BLaER1 (cell line): ENCODE measurements around the gene RAB3A.
"Not testable (repeated sequence)": the region's sequence is repeated elsewhere in the genome, so short reads cannot be mapped to it uniquely, and the experiment has no call there.

ENCODE experiments used
- H3K27ac ChIP-seq: shearing (Covaris generic); formaldehyde crosslinking; 2 replicates; pipeline ENCODE4 v1.8.1; 2022
- H3K27me3 ChIP-seq: shearing (Covaris generic); formaldehyde crosslinking; 2 replicates; pipeline ENCODE4 v1.8.1; 2022
- H3K36me3 ChIP-seq: shearing (Covaris generic); formaldehyde crosslinking; 2 replicates; pipeline ENCODE4 v1.8.1; 2022
- H3K4me1 ChIP-seq: shearing (Covaris generic); formaldehyde crosslinking; 2 replicates; pipeline ENCODE4 v1.8.1; 2022
- H3K4me2 ChIP-seq: shearing (Covaris generic); formaldehyde crosslinking; 2 replicates; pipeline ENCODE4 v1.8.1; 2022
- H3K4me3 ChIP-seq: shearing (Covaris generic); formaldehyde crosslinking; 2 replicates; pipeline ENCODE4 v1.8.1; 2022
- H3K9ac ChIP-seq: shearing (Covaris generic); formaldehyde crosslinking; 2 replicates; pipeline ENCODE4 v1.8.1; 2022
- H3K9me3 ChIP-seq: shearing (Covaris generic); formaldehyde crosslinking; 2 replicates; pipeline ENCODE4 v1.8.1; 2022
- H4K20me1 ChIP-seq: shearing (Covaris generic); formaldehyde crosslinking; 2 replicates; pipeline ENCODE4 v1.8.1; 2022
- Cebpa-rat ChIP-seq: shearing (Covaris generic); IDR thresholded peaks from 2 replicates; pipeline ENCODE4 v1.8.1; 2022

The RAB3A gene

DNA sequence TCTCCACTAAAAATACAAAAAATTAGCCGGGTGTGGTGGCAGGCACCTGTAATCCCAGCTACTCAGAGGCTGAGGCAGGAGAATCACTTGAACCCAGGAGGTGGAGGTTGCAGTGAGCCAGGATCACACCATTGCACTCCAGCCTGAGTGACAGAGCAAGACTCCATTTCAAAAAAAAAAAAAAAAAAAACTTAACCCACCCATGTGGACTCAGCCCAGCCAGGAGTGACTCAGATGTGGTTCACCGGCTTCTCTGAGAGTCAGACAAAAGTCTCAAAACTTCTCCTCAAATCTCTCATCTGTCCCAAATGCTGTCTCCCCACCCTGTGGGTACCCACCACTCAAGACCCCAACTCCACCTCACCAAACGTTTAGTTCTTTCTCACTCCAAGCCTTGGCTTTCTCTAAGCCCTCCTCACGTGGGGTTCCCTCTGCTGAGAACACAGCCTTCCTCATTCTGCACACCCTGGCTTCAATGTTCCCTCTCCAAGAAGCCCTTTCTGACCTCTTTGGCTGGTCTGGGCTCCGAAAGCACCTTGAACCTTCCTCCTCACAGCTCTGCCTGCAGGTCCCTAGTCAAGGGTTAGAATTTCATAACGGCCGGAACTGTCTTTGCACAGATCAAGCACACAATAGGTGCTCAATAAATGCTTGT, 11.1 kb upstream of the RAB3A start:
- H3K9me3 ChIP-seq, result no peaks in the 10 kb centered on the region
- H3K36me3 ChIP-seq, result peaks cover 21% of the 10 kb centered on the region; the same call in 1 of the 2 replicates
- no peak overlapping the region for H3K4me2 ChIP-seq
- H4K20me1 ChIP-seq, result no peaks in the 10 kb centered on the region
- H3K27ac ChIP-seq, result no peak overlapping the region
- no peak for TF ChIP-seq Cebpa-rat
- no peak overlapping the region for H3K4me3 ChIP-seq
- peaks cover 6% of the 10 kb centered on the region; the same call in 1 of the 2 replicates for H3K4me1 ChIP-seq
- H3K9ac ChIP-seq, result no peak overlapping the region
- no peaks in the 10 kb centered on the region for H3K27me3 ChIP-seq

DNA sequence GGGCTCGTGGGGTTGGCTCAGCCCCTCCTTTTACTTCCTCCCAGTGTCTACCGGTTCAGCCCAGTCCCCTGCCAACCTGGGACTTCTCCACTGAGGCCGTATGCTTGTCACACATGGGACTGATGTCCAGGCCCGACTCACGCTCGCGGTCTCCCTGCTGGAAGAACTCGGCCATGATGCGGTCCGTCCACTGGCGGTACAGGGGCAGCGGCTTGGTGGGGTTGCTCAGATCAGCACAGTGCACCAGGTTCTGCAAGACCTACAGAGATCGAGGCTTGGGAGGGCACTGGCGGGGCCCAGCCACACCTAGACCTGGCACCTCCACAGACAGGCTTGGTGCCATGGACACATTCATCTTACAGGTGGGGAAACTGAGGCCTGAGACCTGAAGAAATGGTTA, 7.8 kb upstream of the RAB3A start:
- H3K9me3 ChIP-seq, result no peaks in the 10 kb centered on the region
- no peak overlapping the region for H3K27ac ChIP-seq
- H4K20me1 ChIP-seq, result no peaks in the 10 kb centered on the region
- no peak for TF ChIP-seq Cebpa-rat
- H3K36me3 ChIP-seq, result peaks cover 7% of the 10 kb centered on the region; the same call in 1 of the 2 replicates
- peaks cover 20% of the 10 kb centered on the region for H3K4me1 ChIP-seq
- H3K4me2 ChIP-seq, result no peak overlapping the region
- no peak overlapping the region for H3K4me3 ChIP-seq
- H3K27me3 ChIP-seq, result no peaks in the 10 kb centered on the region
- no peak overlapping the region for H3K9ac ChIP-seq

DNA sequence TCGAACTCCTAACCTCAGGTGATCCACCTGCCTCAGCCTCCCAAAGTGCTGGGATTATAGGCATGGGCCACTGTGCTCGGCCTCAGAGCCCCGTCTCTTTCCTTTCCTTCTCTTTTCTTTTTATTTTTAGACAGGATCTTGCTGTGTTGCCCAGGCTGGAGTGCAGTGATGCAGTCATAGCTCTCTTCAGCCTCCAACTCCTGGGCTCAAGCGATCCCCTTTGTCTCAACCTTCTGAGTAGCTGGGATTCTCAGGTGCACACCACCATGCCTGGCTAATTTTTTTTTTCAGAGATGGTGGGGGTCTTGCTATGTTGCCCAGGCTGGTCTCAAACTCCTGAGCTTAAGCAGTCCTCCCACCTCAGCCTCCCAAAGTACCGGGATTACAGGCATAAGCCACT, 6.1 kb upstream of the RAB3A start:
- not testable (repeated sequence) for H3K27me3 ChIP-seq, H3K4me2 ChIP-seq, H3K36me3 ChIP-seq, H3K4me3 ChIP-seq, H3K9ac ChIP-seq, H4K20me1 ChIP-seq, H3K9me3 ChIP-seq, H3K27ac ChIP-seq
- H3K4me1 ChIP-seq, result peaks cover 33% of the 10 kb centered on the region

DNA sequence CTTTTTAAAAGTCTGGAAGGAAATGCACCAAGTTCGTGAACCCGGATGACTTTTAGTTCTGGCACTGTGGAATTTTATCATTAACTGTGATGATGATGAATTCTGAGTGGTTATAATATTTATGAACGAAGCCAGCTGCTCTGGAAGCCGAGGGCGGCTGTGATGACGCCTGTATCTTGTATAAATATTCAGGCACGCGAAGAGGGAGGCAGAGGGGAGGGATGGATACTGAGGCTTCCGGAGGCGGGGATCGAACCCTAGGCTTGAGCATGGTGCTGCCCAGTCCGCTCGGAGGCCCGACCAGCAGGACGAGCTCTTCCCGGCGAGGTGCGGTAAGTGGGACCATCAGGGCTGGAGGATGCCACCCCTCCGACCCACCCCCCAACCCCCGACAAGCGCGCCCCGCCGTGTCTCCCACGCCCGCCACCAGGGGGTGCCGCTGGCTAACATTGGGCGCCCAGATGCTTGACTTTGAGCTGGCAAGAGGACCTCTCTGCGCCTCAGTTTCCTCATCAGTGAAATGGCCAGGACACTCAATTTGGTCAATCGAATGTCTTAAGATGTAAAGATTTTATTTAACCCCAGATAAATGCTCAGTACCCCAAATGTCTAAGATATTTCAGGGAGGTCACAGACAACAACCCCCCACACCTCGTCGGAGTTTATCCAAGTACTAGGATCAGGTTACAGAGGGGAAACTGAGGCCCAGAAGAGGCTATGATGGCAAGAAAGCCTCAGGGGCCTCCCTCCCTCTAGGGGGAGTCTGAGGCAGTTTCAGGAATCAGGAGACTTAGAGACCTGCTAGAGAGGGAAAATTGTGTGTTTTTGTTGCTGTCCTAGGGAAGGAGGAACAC, 4.5 kb upstream of the RAB3A start:
- Histone ChIP-seq H3K4me1 (peaks cover 29% of the 10 kb centered on the region), H3K27ac (no peak overlapping the region), H3K4me2 (no peak overlapping the region), H3K9ac (no peak overlapping the region), H3K4me3 (no peak overlapping the region), H3K9me3 (no peaks in the 10 kb centered on the region), H4K20me1 (no peaks in the 10 kb centered on the region), H3K27me3 (no peaks in the 10 kb centered on the region), H3K36me3 (peaks cover 7% of the 10 kb centered on the region; the same call in 1 of the 2 replicates)
- TF ChIP-seq Cebpa-rat, result no peak

DNA sequence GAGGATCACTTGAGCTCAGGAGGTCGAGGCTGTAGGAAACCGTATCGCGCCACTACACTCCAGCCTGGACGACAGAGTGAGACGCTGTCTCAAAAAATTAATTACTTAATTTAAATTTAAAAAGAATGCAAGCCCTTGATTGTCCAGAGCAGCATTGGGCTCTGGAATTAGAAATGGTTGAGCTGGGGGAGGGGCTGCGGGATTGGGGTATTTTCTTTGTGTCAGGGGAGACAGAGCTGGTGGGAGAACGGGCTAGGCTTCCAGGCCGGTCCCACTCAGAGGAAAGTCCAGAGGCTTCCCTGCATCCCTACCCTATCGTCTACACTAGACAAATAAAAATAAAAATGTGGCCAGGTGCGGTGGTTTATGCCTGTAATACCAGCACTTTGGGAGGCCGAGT, 2.2 kb upstream of the RAB3A start:
- H3K4me3 ChIP-seq, result peak overlapping the region; percentile 78
- peak overlapping the region; percentile 96 for H3K27ac ChIP-seq
- H3K36me3 ChIP-seq, result peaks cover 11% of the 10 kb centered on the region
- TF ChIP-seq Cebpa-rat, result no peak
- H3K4me1 ChIP-seq, result peaks cover 50% of the 10 kb centered on the region
- peak overlapping the region; percentile 87 for H3K9ac ChIP-seq
- peak overlapping the region; percentile 97 for H3K4me2 ChIP-seq
- H4K20me1 ChIP-seq, result peaks cover 19% of the 10 kb centered on the region
- H3K27me3 ChIP-seq, result no peaks in the 10 kb centered on the region
- no peaks in the 10 kb centered on the region for H3K9me3 ChIP-seq

DNA sequence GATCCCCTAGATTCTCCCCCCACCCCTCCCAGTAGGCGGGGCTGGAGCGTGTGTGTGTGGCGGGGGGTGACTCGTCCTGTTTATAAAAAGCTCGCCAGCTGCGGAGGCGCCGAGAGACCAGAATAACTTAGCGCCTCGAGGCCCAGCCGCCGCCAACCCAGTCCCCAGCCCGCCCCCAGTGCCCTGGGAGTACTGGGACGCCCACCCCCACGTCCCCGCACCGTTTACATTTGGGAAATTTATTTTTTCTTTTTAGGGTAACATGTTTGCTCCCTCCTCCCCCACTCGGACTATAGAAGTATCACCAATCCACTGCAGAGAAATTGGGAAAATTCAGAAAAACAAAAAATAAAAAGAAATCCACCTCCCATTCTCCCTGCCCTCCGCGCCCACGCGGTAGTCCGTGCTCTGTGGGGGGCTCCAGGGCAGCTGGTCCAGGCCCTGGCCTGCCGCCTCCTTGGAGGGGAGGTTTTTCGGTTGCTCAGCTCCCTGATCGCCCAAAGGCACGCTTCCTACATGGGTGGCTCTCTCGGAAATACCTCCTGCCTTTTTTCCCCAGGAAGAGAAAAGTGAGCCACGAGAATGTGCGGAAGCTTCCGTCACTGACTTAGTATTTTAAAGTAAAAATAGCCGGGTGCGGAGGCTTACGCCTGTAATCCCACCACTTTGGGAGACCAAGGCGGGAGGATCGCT, 1.5 kb upstream of the RAB3A start:
- Histone ChIP-seq H4K20me1 (peaks cover 19% of the 10 kb centered on the region), H3K27me3 (no peaks in the 10 kb centered on the region), H3K4me1 (peaks cover 55% of the 10 kb centered on the region), H3K9me3 (no peaks in the 10 kb centered on the region), H3K9ac (peak overlapping the region; percentile 87), H3K4me3 (peak overlapping the region; percentile 78), H3K36me3 (peaks cover 18% of the 10 kb centered on the region), H3K4me2 (peak overlapping the region; percentile 97), H3K27ac (peak overlapping the region; percentile 96)
- TF ChIP-seq Cebpa-rat, result no peak

DNA sequence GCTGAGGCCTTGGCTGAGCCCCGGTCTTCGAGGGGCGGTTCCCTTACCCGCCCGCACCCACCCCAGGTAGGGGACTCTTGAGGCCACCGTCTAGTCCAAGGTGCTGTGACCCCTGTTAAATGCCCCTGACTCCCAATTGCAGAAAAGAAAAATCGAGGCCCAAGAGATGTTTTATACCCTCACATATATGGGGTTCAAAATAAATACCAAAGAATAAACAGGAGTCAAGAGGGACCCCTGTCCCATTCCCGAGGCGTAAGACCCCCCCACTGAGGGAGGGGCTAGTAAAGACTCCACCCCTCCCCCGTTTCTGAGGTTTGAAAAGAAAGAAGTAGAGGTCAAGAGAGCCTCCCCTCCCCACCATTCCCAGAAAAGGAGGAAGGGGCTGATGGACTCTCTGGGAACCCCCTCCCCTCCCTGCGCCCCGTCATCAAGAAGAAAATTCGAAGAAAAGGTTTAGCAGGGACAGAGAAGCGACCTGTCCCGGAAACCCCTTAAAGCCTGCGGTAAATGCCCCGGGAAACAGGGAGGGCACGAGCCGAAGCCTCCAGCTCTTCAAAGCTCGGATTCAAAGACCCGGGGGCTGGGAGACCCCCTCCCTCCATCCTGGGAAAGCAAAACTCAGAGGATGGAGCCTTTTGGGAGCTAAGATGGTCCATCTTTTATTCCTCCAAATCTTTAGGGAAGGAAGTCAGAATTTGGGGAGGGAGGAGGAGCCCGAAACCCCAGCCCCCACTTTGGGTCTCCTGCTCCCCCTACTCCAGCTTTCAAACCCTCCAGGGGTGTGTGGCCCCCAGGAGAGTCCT, 755 bp upstream of the RAB3A start:
- peaks cover 57% of the 10 kb centered on the region for H3K4me1 ChIP-seq
- TF ChIP-seq Cebpa-rat, result no peak
- H3K27me3 ChIP-seq, result no peaks in the 10 kb centered on the region
- H3K9me3 ChIP-seq, result no peaks in the 10 kb centered on the region
- peak overlapping the region; percentile 96 for H3K27ac ChIP-seq
- H4K20me1 ChIP-seq, result peaks cover 19% of the 10 kb centered on the region
- H3K4me2 ChIP-seq, result peak overlapping the region; percentile 97
- H3K9ac ChIP-seq, result peak overlapping the region; percentile 87
- peaks cover 25% of the 10 kb centered on the region for H3K36me3 ChIP-seq
- peak overlapping the region; percentile 78 for H3K4me3 ChIP-seq

DNA sequence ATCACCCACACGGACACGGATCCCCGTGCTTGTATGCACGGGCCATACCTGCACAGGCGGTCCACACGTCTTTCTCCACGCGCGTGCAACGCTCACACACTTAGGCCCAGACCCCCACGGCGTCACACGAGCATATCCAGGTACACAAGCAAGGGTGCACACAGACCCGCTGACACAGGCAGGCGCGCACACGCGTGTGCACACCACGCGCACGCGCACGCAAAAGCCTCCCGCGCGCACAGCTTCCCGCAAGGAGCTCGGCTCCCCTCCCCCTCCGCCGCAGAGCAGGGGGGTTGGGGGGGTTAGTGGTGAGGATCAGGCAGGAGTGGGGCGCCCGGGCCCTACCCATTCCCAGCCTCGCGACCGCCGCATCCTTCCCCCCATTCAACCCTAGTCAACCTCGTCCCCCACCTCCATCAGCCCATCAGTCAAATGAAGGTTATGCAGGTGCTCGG, 407 bp downstream of the RAB3A start:
- Histone ChIP-seq H3K4me3 (peak overlapping the region; percentile 79), H3K27me3 (no peaks in the 10 kb centered on the region), H3K9me3 (no peaks in the 10 kb centered on the region), H3K27ac (peak overlapping the region; percentile 47; the same call in 1 of the 2 replicates), H4K20me1 (peaks cover 19% of the 10 kb centered on the region), H3K36me3 (peaks cover 37% of the 10 kb centered on the region), H3K4me1 (peaks cover 51% of the 10 kb centered on the region), H3K4me2 (peak overlapping the region; percentile 97), H3K9ac (peak overlapping the region; percentile 71)
- TF ChIP-seq Cebpa-rat, result no peak

DNA sequence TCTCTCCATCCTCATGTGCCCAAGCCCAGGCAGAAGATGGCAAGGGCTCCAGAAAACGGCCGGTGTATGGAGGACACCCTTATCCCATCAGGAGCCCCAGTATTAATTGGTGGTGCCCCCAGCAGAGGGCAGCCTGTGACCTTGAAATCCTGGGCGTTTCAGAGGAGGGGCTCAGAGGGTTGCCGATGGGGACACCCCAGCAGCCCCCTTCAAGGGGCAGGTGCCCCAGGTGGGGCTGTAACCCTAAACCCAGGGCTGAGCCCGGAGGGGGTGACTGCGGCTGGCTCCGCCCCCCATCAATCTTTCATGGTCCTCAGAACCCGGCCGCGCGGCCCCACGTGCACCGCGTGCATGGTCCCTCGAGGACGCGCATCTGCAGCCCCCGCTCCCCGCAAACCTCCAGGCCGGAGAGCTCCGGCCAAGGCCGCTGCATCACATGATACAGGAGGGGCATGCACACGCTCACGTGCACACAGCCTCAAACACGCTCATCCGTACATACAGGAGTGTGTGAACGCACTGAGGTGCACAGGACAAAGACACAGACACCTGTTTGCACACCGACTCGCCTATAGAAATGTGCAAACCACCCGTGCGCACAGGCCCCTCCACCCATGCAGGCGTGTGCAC, 949 bp downstream of the RAB3A start:
- peaks cover 19% of the 10 kb centered on the region for H4K20me1 ChIP-seq
- peaks cover 51% of the 10 kb centered on the region for H3K4me1 ChIP-seq
- peak overlapping the region; percentile 71 for H3K9ac ChIP-seq
- no peaks in the 10 kb centered on the region for H3K9me3 ChIP-seq
- TF ChIP-seq Cebpa-rat, result no peak
- H3K27me3 ChIP-seq, result no peaks in the 10 kb centered on the region
- peak overlapping the region; percentile 79 for H3K4me3 ChIP-seq
- no peak overlapping the region for H3K27ac ChIP-seq
- peak overlapping the region; percentile 97 for H3K4me2 ChIP-seq
- peaks cover 42% of the 10 kb centered on the region for H3K36me3 ChIP-seq
